HTERT RPE-1 (cell line): ENCODE measurements around the gene PHC2.

Source experiments
- in situ Hi-C: fragments of 300-500 bp; cut with MboI; formaldehyde crosslinking; loops from 4 replicates; pipeline ENCODE4 v1.14.3; 2020; ENCODE audit warnings: low sequenced_read_pairs

Gene PHC2

GRCh38 chr1:33372162-33372561 is 58.7 kb downstream of the PHC2 start:
- in situ Hi-C loops: no loop called here

- in situ Hi-C loops: no loop called here
These were observed 59.6 kb downstream of the PHC2 start for GRCh38 chr1:33371334-33371733.

- in situ Hi-C loops: no loop called here
These were observed 60.1 kb downstream of the PHC2 start for GRCh38 chr1:33370827-33371226.

GRCh38 chr1:33370301-33370700 is 60.6 kb downstream of the PHC2 start:
- in situ Hi-C loops: no loop called here

- in situ Hi-C loops: no loop called here
These were observed 61.1 kb downstream of the PHC2 start for GRCh38 chr1:33369764-33370163.

GRCh38 chr1:33369081-33369480 is 61.8 kb downstream of the PHC2 start:
- in situ Hi-C loops: no loop called here

- in situ Hi-C loops: no loop called here
These were observed 62.5 kb downstream of the PHC2 start for GRCh38 chr1:33368431-33368830.

- in situ Hi-C loops: no loop called here
These were observed 63.1 kb downstream of the PHC2 start for GRCh38 chr1:33367485-33368405.

- in situ Hi-C loops: no loop called here
These were observed 64.0 kb downstream of the PHC2 start for GRCh38 chr1:33366762-33367484.

- in situ Hi-C loops: no loop called here
These were observed 65.3 kb downstream of the PHC2 start for GRCh38 chr1:33365560-33365997.

GRCh38 chr1:33364565-33364918 is 66.4 kb downstream of the PHC2 start:
- in situ Hi-C loops: no loop called here

GRCh38 chr1:33363470-33363861 is 67.4 kb downstream of the PHC2 start:
- in situ Hi-C loops: no loop called here

GRCh38 chr1:33363021-33363420 is 67.9 kb downstream of the PHC2 start:
- in situ Hi-C loops: no loop called here

- in situ Hi-C loops: no loop called here
These were observed 69.2 kb downstream of the PHC2 start for GRCh38 chr1:33361532-33362235.

- in situ Hi-C loops: no loop called here
These were observed 70.5 kb downstream of the PHC2 start for GRCh38 chr1:33360367-33360766.

GRCh38 chr1:33359931-33360330 is 71.0 kb downstream of the PHC2 start:
- in situ Hi-C loops: no loop called here

- in situ Hi-C loops: no loop called here
These were observed 71.9 kb downstream of the PHC2 start for GRCh38 chr1:33358795-33359503.

- in situ Hi-C loops: no loop called here
These were observed 72.6 kb downstream of the PHC2 start for GRCh38 chr1:33358114-33358794.

GRCh38 chr1:33357099-33357498 is 73.8 kb downstream of the PHC2 start:
- in situ Hi-C loops: no loop called here

GRCh38 chr1:33354707-33355316 is 76.1 kb downstream of the PHC2 start:
- in situ Hi-C loops: no loop called here
